B cell (primary cell): ENCODE results near the gene CDK5RAP3. TPM values are rescaled to one million over a fixed set of nuclear protein-coding genes. Genes with fewer than 3 reads are reported as not detected.

Experiments
- ATAC-seq: fragments of 200-7000 bp; cut with Tn5 transposase; one replicate; pipeline ENCODE4 v1.10.0; 2021; ENCODE audit warnings: low read depth, mild to moderate bottlenecking, moderate number of reproducible peaks, moderate library complexity
- CTCF ChIA-PET: fragments of 350-600 bp; sonication (Branson Sonifier 250); formaldehyde crosslinking; loops from one replicate; lab custom pipeline; 2021; ENCODE audit warnings: antibody characterized with exemption, inconsistent platforms; lab: Charles Lee
- POLR2A ChIA-PET: fragments of 350-600 bp; sonication (Branson Sonifier 250); formaldehyde crosslinking; loops from one replicate; lab custom pipeline; 2021; ENCODE audit warnings: antibody characterized with exemption; lab: Charles Lee
- DNase-seq: peaks from one replicate; pipeline ENCODE4 v3.0.0; 2013
- H2AFZ ChIP-seq: 2 replicates; pipeline ENCODE4 v1.6.1; 2012; ENCODE audit warnings: mild to moderate bottlenecking, low read depth, low read length; ENCODE audit not compliant: insufficient read depth, poor library complexity, severe bottlenecking
- H3K27ac ChIP-seq, 2 donors: 1 replicate in 1 of 2; 2 replicates in 1 of 2; pipeline ENCODE4 v1.5.1; 2012 to 2013; ENCODE audit warnings: low read length in 2 of 2, mild to moderate bottlenecking in 2 of 2, moderate library complexity in 1 of 2
- H3K27me3 ChIP-seq, 4 experiments: fragments of 200-600 bp in 1 of 4; sonication (generic) in 1 of 4; replicated peaks in 1 of 4; 1 replicate in 2 of 4; 2 replicates in 2 of 4; pipeline versions ENCODE4 v1.6.1 to v1.7.0; 2013 to 2016; ENCODE audit warnings: low read length in 3 of 4, mild to moderate bottlenecking in 2 of 4, mixed read lengths in 1 of 4, moderate library complexity in 1 of 4; ENCODE audit not compliant: insufficient read depth in 4 of 4, control insufficient read depth in 3 of 4; ENCODE audit errors: control extremely low read depth in 1 of 4
- H3K36me3 ChIP-seq, 2 experiments: replicated peaks in 1 of 2; 1 replicate in 1 of 2; 2 replicates in 1 of 2; pipeline versions ENCODE4 v1.6.1 to v1.7.1; 2013; ENCODE audit warnings: low read length in 1 of 2; ENCODE audit not compliant: insufficient read depth in 2 of 2, control insufficient read depth in 1 of 2; ENCODE audit errors: control extremely low read depth in 1 of 2, extremely low read depth in 1 of 2
- H3K4me1 ChIP-seq, 2 donors: fragments of 200-600 bp in 1 of 2; sonication (generic) in 1 of 2; 1 replicate in 1 of 2; 2 replicates in 1 of 2; pipeline versions ENCODE4 v1.5.1 to v1.6.1; 2013 to 2017; ENCODE audit warnings: low read length in 2 of 2; ENCODE audit not compliant: control insufficient read depth in 2 of 2, insufficient read depth in 2 of 2
- H3K4me2 ChIP-seq: replicated peaks from 2 replicates; pipeline ENCODE3; 2012; ENCODE audit warnings: mild to moderate bottlenecking, low read depth, low read length; ENCODE audit not compliant: poor library complexity, severe bottlenecking
- H3K4me3 ChIP-seq, 5 experiments: fragments of 200-600 bp in 1 of 5; sonication (generic) in 1 of 5; 1 replicate in 3 of 5; 2 replicates in 2 of 5; pipeline versions ENCODE4 v1.5.1 to v1.7.0; 2011 to 2016; ENCODE audit warnings: low read length in 4 of 5, mild to moderate bottlenecking in 4 of 5, low read depth in 2 of 5, control low read depth in 1 of 5, moderate library complexity in 1 of 5; ENCODE audit not compliant: insufficient read depth in 1 of 5; ENCODE audit errors: control extremely low read depth in 1 of 5, extremely low read depth in 1 of 5
- H3K79me2 ChIP-seq: fragments of 200-600 bp; sonication (generic); one replicate; pipeline ENCODE4 v1.6.0; 2016; ENCODE audit warnings: low read length; ENCODE audit not compliant: control insufficient read depth, insufficient read depth
- H3K9ac ChIP-seq: fragments of 200-600 bp; sonication (generic); 2 replicates; pipeline ENCODE4 v1.6.1; 2017; ENCODE audit warnings: mild to moderate bottlenecking, low read length, moderate library complexity
- H3K9me3 ChIP-seq, 3 donors: one replicate each; pipeline versions ENCODE4 v1.6.1 to v1.7.1; 2013; ENCODE audit warnings: low read length in 2 of 3; ENCODE audit not compliant: control insufficient read depth in 2 of 3, insufficient read depth in 1 of 3; ENCODE audit errors: control extremely low read depth in 1 of 3
- H4K20me1 ChIP-seq: 2 replicates; pipeline ENCODE4 v1.6.0; 2012; ENCODE audit warnings: mild to moderate bottlenecking, low read length; ENCODE audit not compliant: insufficient read depth, control insufficient read depth, poor library complexity, severe bottlenecking
- H3K27ac Mint-ChIP-seq: one replicate; pipeline ENCODE4 v1.8.0; 2021; ENCODE audit warnings: mixed read lengths
- H3K27me3 Mint-ChIP-seq: one replicate; pipeline ENCODE4 v1.8.0; 2021; ENCODE audit warnings: mixed read lengths
- H3K4me1 Mint-ChIP-seq: one replicate; pipeline ENCODE4 v1.8.0; 2021; ENCODE audit warnings: mixed read lengths
- H3K4me3 Mint-ChIP-seq: one replicate; pipeline ENCODE4 v1.8.0; 2021; ENCODE audit warnings: mixed read lengths
- H3K9me3 Mint-ChIP-seq: one replicate; pipeline ENCODE4 v1.8.0; 2022; ENCODE audit warnings: mixed read lengths; ENCODE audit not compliant: insufficient read depth
- EZH2 ChIP-seq: IDR thresholded peaks from 2 replicates; pipeline ENCODE4 v1.6.1; 2012; ENCODE audit warnings: borderline replicate concordance, low read depth, mild to moderate bottlenecking, moderate library complexity, low read length; ENCODE audit not compliant: insufficient read depth, poor library complexity, severe bottlenecking
- WGBS: methylation state at CpG from one replicate; pipeline ENCODE4 v1.1.5; 2013; ENCODE audit warnings: missing lambda C conversion rate; ENCODE audit not compliant: insufficient coverage; 5-methylcytosine and 5-hydroxymethylcytosine counted together
- intact Hi-C: fragments of 100-400 bp; cut with micrococcal nuclease; formaldehyde crosslinking; loops from one replicate; pipeline ENCODE4 v1.10.0; 2022
- polyA plus RNA-seq: library from polyadenylated mRNA; depleted of rRNA; stranded (reverse); fragments of >200 nt; gene quantifications from 2 replicates; pipeline ENCODE4 v1.2.3, GENCODE V29; 2012
- total RNA-seq, 2 donors: library from RNA; stranded (reverse); fragments of 120-200 nt in 1 of 2; gene quantifications; 1 replicate in 1 of 2; 2 replicates in 1 of 2; pipeline versions ENCODE4 v1.2.3 to v1.2.4, GENCODE V29; 2013 to 2022
- TF ChIP-seq, protein P1 (sequence below): fragments of 200-600 bp; IDR thresholded peaks from one replicate; pipeline ENCODE4 v1.8.0; 2022; ENCODE audit warnings: antibody characterized with exemption, mild to moderate bottlenecking

The CDK5RAP3 gene
- total and polyA plus RNA-seq, 2 donors (not counting 1 experiment from before 2014, with no cell fraction given), result 417 to 728 TPM

DNA sequence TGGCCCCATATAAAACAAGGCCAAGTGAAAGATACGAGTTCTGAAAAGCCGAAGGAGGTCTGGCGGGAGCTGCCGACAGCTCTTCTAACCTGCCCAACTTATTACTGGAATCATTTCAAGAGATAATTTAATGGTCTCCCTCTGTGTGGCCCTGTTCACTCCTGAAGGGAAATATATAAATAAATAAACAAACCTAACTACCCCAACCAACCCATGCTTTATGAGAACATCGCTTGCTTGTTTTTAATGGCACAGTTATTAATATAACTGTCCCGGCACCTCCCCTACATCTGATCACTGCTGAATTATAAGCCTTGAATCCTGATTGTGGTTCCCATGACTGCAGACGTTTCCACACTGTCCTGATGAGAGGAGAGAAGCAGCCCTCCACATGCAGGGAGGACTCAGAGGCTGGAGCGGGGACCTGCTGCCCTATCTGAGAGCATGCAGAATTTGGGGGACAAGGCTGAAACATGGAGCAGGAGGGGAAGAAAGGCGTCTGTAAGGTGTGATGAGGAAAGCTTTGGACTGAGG lies 22.2 kb downstream of the CDK5RAP3 start:
- Histone ChIP-seq H2AFZ (no peak overlapping the region), H3K27ac (no peak overlapping the region), H4K20me1 (no peaks in the 10 kb centered on the region), H3K4me1 (no peaks in the 10 kb centered on the region), H3K9me3 (no peaks in the 10 kb centered on the region), H3K9ac (no peak overlapping the region), H3K27me3 (peaks cover 0 to 26% (median 0%) of the 10 kb centered on the region in 4 experiments), H3K4me3 (no peak overlapping the region), H3K36me3 (no peaks in the 10 kb centered on the region), H3K79me2 (no peaks in the 10 kb centered on the region), H3K4me2 (no peak overlapping the region)
- intact Hi-C loops, result no loop called here
- Mint-ChIP-seq H3K27me3 (peaks cover 18% of the 10 kb centered on the region), H3K4me3 (no peak overlapping the region), H3K27ac (no peak overlapping the region), H3K4me1 (no peaks in the 10 kb centered on the region), H3K9me3 (no peaks in the 10 kb centered on the region)
- ChIA-PET POLR2A (no interaction called here), CTCF (no interaction called here)
- ATAC-seq, result no peak
- DNase-seq, result no peak
- no peak for TF ChIP-seq EZH2
- TF ChIP-seq, protein P1, sequence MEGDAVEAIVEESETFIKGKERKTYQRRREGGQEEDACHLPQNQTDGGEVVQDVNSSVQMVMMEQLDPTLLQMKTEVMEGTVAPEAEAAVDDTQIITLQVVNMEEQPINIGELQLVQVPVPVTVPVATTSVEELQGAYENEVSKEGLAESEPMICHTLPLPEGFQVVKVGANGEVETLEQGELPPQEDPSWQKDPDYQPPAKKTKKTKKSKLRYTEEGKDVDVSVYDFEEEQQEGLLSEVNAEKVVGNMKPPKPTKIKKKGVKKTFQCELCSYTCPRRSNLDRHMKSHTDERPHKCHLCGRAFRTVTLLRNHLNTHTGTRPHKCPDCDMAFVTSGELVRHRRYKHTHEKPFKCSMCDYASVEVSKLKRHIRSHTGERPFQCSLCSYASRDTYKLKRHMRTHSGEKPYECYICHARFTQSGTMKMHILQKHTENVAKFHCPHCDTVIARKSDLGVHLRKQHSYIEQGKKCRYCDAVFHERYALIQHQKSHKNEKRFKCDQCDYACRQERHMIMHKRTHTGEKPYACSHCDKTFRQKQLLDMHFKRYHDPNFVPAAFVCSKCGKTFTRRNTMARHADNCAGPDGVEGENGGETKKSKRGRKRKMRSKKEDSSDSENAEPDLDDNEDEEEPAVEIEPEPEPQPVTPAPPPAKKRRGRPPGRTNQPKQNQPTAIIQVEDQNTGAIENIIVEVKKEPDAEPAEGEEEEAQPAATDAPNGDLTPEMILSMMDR, result no peak
- WGBS, result 80% methylated on average over 4 of the region's 9 CpGs

DNA sequence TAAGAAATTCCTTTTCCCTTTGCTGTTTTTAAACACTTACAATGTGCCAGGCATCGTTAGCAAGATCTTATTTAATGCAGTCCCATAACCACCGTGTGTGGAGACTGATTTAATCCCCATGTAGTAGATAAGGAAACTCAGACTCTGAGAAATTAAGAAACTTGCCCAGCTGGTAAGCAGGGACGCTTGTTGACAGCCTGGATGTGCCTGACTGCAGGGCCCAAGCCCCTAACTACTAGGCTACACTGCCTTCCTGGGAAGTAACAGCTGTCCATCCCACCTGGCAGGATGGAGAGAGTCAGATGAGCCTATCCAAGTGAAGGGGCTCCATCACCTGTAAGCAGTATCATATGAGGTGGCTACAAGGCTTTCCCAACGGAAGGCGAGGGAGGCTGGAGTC lies 23.1 kb downstream of the CDK5RAP3 start:
- Histone ChIP-seq H3K9me3 (no peaks in the 10 kb centered on the region), H3K27me3 (peaks cover 0 to 26% (median 0%) of the 10 kb centered on the region in 4 experiments), H3K27ac (no peak overlapping the region), H3K79me2 (no peaks in the 10 kb centered on the region), H3K36me3 (no peaks in the 10 kb centered on the region), H4K20me1 (no peaks in the 10 kb centered on the region), H3K9ac (no peak overlapping the region), H3K4me2 (no peak overlapping the region), H2AFZ (no peak overlapping the region), H3K4me1 (no peaks in the 10 kb centered on the region), H3K4me3 (no peak overlapping the region)
- Mint-ChIP-seq H3K27me3 (peaks cover 18% of the 10 kb centered on the region), H3K4me3 (no peak overlapping the region), H3K4me1 (no peaks in the 10 kb centered on the region), H3K9me3 (no peaks in the 10 kb centered on the region), H3K27ac (no peak overlapping the region)
- 88% methylated on average over 3 of the region's 5 CpGs for WGBS
- intact Hi-C loops, result no loop called here
- DNase-seq (no peak), ATAC-seq (no peak)
- TF ChIP-seq EZH2, result no peak
- TF ChIP-seq, protein P1, result no peak
- ChIA-PET CTCF (interaction anchor here (1.2 kb wide), 1 partner anchor 80 kb away, joined by 3 read pairs; no protein-coding TSS in a partner anchor), POLR2A (no interaction called here)
